SK-N-SH treated with all-trans-retinoic acid at 6 μM for 48 hours (cell line): Measurements from ENCODE around the gene ANKRD23.
"Not testable (repeated sequence)": the region's sequence is repeated elsewhere in the genome, so short reads cannot be mapped to it uniquely, and the experiment has no call there.

Source experiments
- ATAC-seq: fragments of 200-7000 bp; cut with Tn5 transposase; 3 replicates; pipeline ENCODE4 v1.9.1; 2020; ENCODE audit warnings: mild to moderate bottlenecking, moderate library complexity
- BACH2 ChIP-seq: fragments of 250-450 bp; sonication (Bioruptor Pico); IDR thresholded peaks from 2 replicates; pipeline ENCODE4 v1.9.0; 2021; ENCODE audit warnings: mild to moderate bottlenecking, borderline replicate concordance
- CREB5 ChIP-seq: fragments of 250-450 bp; sonication (Bioruptor Pico); IDR thresholded peaks from 2 replicates; pipeline ENCODE4 v1.5.1; 2020; ENCODE audit warnings: low read depth, mild to moderate bottlenecking, moderate library complexity
- CSDC2 ChIP-seq: fragments of 250-450 bp; sonication (Bioruptor Pico); IDR thresholded peaks from 2 replicates; pipeline ENCODE4 v1.5.0; 2020; ENCODE audit warnings: mild to moderate bottlenecking, moderate library complexity
- CSRNP3 ChIP-seq: fragments of 250-450 bp; sonication (Bioruptor Pico); IDR thresholded peaks from 2 replicates; pipeline ENCODE4 v1.5.1; 2021; ENCODE audit warnings: mild to moderate bottlenecking, moderate library complexity
- ESRRG ChIP-seq: fragments of 250-450 bp; sonication (Bioruptor Pico); IDR thresholded peaks from 2 replicates; pipeline ENCODE4 v1.6.1; 2021; ENCODE audit warnings: mild to moderate bottlenecking
- GLIS3 ChIP-seq: fragments of 250-450 bp; sonication (Bioruptor Pico); IDR thresholded peaks from 2 replicates; pipeline ENCODE4 v1.5.0; 2020; ENCODE audit warnings: mild to moderate bottlenecking, moderate library complexity
- ISL1 ChIP-seq: fragments of 250-450 bp; sonication (Bioruptor Pico); IDR thresholded peaks from 2 replicates; pipeline ENCODE4 v2.1.2; 2022; ENCODE audit warnings: mild to moderate bottlenecking, moderate library complexity
- OSR1 ChIP-seq: fragments of 250-450 bp; sonication (Bioruptor Pico); IDR thresholded peaks from 2 replicates; pipeline ENCODE4 v1.8.0; 2022; ENCODE audit warnings: moderate library complexity, mild to moderate bottlenecking, inconsistent platforms
- PATZ1 ChIP-seq: fragments of 250-450 bp; sonication (Bioruptor Pico); IDR thresholded peaks from 2 replicates; pipeline ENCODE4 v1.8.0; 2020; ENCODE audit warnings: mild to moderate bottlenecking, moderate library complexity, borderline replicate concordance
- POU6F1 ChIP-seq: fragments of 250-450 bp; sonication (Bioruptor Pico); IDR thresholded peaks from 2 replicates; pipeline ENCODE4 v1.8.0; 2021; ENCODE audit warnings: low read depth, mild to moderate bottlenecking, moderate library complexity, borderline replicate concordance
- PPARA ChIP-seq: fragments of 250-450 bp; sonication (Bioruptor Pico); IDR thresholded peaks from 2 replicates; pipeline ENCODE4 v1.5.0; 2020; ENCODE audit warnings: mild to moderate bottlenecking, borderline replicate concordance
- RARB ChIP-seq: fragments of 250-450 bp; sonication (Bioruptor Pico); IDR thresholded peaks from 2 replicates; pipeline ENCODE4 v1.8.0; 2021; ENCODE audit warnings: mild to moderate bottlenecking, moderate library complexity
- SNAI2 ChIP-seq: fragments of 250-450 bp; sonication (Bioruptor Pico); IDR thresholded peaks from 2 replicates; pipeline ENCODE4 v1.5.0; 2020; ENCODE audit warnings: mild to moderate bottlenecking, moderate library complexity
- TCF4 ChIP-seq: fragments of 250-450 bp; sonication (Bioruptor Pico); IDR thresholded peaks from 2 replicates; pipeline ENCODE4 v1.8.0; 2021; ENCODE audit warnings: mild to moderate bottlenecking, moderate library complexity, borderline replicate concordance
- TOX ChIP-seq: fragments of 250-450 bp; sonication (Bioruptor Pico); IDR thresholded peaks from 2 replicates; pipeline ENCODE4 v1.8.0; 2021; ENCODE audit warnings: mild to moderate bottlenecking, moderate library complexity, borderline replicate concordance
- TSHZ2 ChIP-seq: fragments of 250-450 bp; sonication (Bioruptor Pico); IDR thresholded peaks from 2 replicates; pipeline ENCODE4 v1.5.0; 2020; ENCODE audit warnings: mild to moderate bottlenecking, moderate library complexity
- ZC3H10 ChIP-seq: fragments of 250-450 bp; sonication (Bioruptor Pico); IDR thresholded peaks from 2 replicates; pipeline ENCODE4 v1.5.1; 2021; ENCODE audit warnings: mild to moderate bottlenecking, moderate library complexity
- ZNF565 ChIP-seq: fragments of 450-650 bp; formaldehyde crosslinking; conservative IDR thresholded peaks from 2 replicates; pipeline ENCODE4 v1.5.0; 2020; ENCODE audit warnings: low read depth, mild to moderate bottlenecking, moderate library complexity
- ZNF70 ChIP-seq: fragments of 450-650 bp; formaldehyde crosslinking; IDR thresholded peaks from 2 replicates; pipeline ENCODE4 v1.5.0; 2020; ENCODE audit warnings: mild to moderate bottlenecking, moderate library complexity
- ZNF8 ChIP-seq: fragments of 450-650 bp; formaldehyde crosslinking; IDR thresholded peaks from 2 replicates; pipeline ENCODE4 v1.5.0; 2020; ENCODE audit warnings: mild to moderate bottlenecking, moderate library complexity

The ANKRD23 gene

GRCh38 chr2:96799623-96799935 lies 44.2 kb downstream of the ANKRD23 start:
- no peak for TF ChIP-seq GLIS3 (CRISPR knock-in tag)
- TF ChIP-seq ZNF8 (CRISPR knock-in tag) = no peak
- TF ChIP-seq CSDC2 = no peak
- TF ChIP-seq ISL1 (CRISPR knock-in tag) = no peak
- no peak for TF ChIP-seq ZC3H10 (CRISPR knock-in tag)
- TF ChIP-seq ZNF70 = no peak
- TF ChIP-seq TOX (CRISPR knock-in tag) = no peak
- TF ChIP-seq CREB5 (CRISPR knock-in tag) = no peak
- TF ChIP-seq PPARA (CRISPR knock-in tag) = no peak
- TF ChIP-seq RARB (CRISPR knock-in tag) = no peak
- no peak for TF ChIP-seq ZNF565 (CRISPR knock-in tag)
- TF ChIP-seq PATZ1 (CRISPR knock-in tag) = no peak
- no peak for ATAC-seq

GRCh38 chr2:96798733-96799622 lies 44.8 kb downstream of the ANKRD23 start:
- no peak for ATAC-seq
- TF ChIP-seq PATZ1 (CRISPR knock-in tag) (no peak), TCF4 (CRISPR knock-in tag) (no peak), OSR1 (CRISPR knock-in tag) (no peak), BACH2 (CRISPR knock-in tag) (no peak), SNAI2 (CRISPR knock-in tag) (no peak), TOX (CRISPR knock-in tag) (no peak), CSRNP3 (no peak), TSHZ2 (CRISPR knock-in tag) (no peak), ISL1 (CRISPR knock-in tag) (no peak)

- no peak for ATAC-seq
- TF ChIP-seq ESRRG (CRISPR knock-in tag) (no peak), TSHZ2 (CRISPR knock-in tag) (no peak), RARB (CRISPR knock-in tag) (no peak), POU6F1 (CRISPR knock-in tag) (no peak)
These were observed 46.7 kb downstream of the ANKRD23 start for GRCh38 chr2:96797066-96797625.

GRCh38 chr2:96796497-96796896 lies 47.3 kb downstream of the ANKRD23 start:
- ATAC-seq = not testable (repeated sequence)
